ENCODE results near the gene PLXNC1.

GRCh38 chr12:94219622-94220302 is 71.4 kb downstream of the PLXNC1 start:
- no peak for TF ChIP-seq BHLHE40 (IDR thresholded peaks at IDR 0.05; ENCODE audit: borderline replicate concordance)
- no peak for TF ChIP-seq FOXA1 (IDR thresholded peaks at IDR 0.05)
- no peak for TF ChIP-seq FOXK2 (IDR thresholded peaks at IDR 0.05)
- TF ChIP-seq ELF4 (IDR thresholded peaks at IDR 0.05), result no peak
- no peak for TF ChIP-seq PKNOX1 (IDR thresholded peaks at IDR 0.05)
- TF ChIP-seq SUZ12 (IDR thresholded peaks at IDR 0.05), result no peak
